Heart left ventricle (tissue), 13 donors: ENCODE results near the gene SSBP4.

ENCODE experiments used
- POLR2A ChIP-seq, 2 donors: fragments of 450-650 bp; IDR thresholded peaks; one replicate each; pipeline ENCODE4 v1.6.1; 2017; ENCODE audit warnings: antibody characterized with exemption in 2 of 2, mild to moderate bottlenecking in 2 of 2, moderate library complexity in 2 of 2
- TF ChIP-seq, protein P1 (sequence below), 12 donors: fragments of 200-600 bp; sonication (generic) in 4 of 12; IDR thresholded peaks; one replicate each; pipeline versions ENCODE4 v1.5.0 to v1.8.0; 2018 to 2022; ENCODE audit warnings: antibody characterized with exemption in 12 of 12, mild to moderate bottlenecking in 5 of 12
- donor health status: ischemic (EF 13 %, LVEDD 7.1; RV severe dilation, severe dysfunction).
- donor health status: DM: no; HTN: yes; CAD: no.
- donor health status: DM: no; HTN: no; CAD: no.
- donor health status: ischemic (EF 25% LVEDD 6.9; RV normal size, moderate dysfunction).
- donor health status: ischemic (EF 25% LVEDD 5.7; RV mildly dilated, moderate dysfunction).
- donor health status: ischemic (EF 35%, LVEDD 5.7; RV mildly dilated, moderate dysfunction).
- donor health status: nonischemic (EF 11% LVEDD 7.7; RV severe dilation, severe dysfunction).
- donor health status: DM: yes; HTN: yes; CAD: no.
- donor health status: PGD.
- donor health status: ischemic (EF 29% LVEDD 5.4; RV normal size, mild dysfunction).
- donor health status: nonischemic (EF 23%, LVEDD 6.1; RV moderate dilation, normal function).

- TF ChIP-seq POLR2A (IDR thresholded peaks at IDR 0.05), result no peak
- TF ChIP-seq, protein P1, sequence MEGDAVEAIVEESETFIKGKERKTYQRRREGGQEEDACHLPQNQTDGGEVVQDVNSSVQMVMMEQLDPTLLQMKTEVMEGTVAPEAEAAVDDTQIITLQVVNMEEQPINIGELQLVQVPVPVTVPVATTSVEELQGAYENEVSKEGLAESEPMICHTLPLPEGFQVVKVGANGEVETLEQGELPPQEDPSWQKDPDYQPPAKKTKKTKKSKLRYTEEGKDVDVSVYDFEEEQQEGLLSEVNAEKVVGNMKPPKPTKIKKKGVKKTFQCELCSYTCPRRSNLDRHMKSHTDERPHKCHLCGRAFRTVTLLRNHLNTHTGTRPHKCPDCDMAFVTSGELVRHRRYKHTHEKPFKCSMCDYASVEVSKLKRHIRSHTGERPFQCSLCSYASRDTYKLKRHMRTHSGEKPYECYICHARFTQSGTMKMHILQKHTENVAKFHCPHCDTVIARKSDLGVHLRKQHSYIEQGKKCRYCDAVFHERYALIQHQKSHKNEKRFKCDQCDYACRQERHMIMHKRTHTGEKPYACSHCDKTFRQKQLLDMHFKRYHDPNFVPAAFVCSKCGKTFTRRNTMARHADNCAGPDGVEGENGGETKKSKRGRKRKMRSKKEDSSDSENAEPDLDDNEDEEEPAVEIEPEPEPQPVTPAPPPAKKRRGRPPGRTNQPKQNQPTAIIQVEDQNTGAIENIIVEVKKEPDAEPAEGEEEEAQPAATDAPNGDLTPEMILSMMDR (IDR thresholded peaks at IDR 0.05), result no peak
Observed at GRCh38 chr19:18456974-18457373, 37.8 kb downstream of the SSBP4 start.
